Activated T-helper 1 cell treated with anti-CD3 and anti-CD28 coated beads, Interleukin-2, amount 50 U/mL, for 16 hours (primary cell): ENCODE results near the gene USP37.

Experiments
- DNase-seq, 2 donors: peaks; one replicate each; pipeline ENCODE4 v3.0.0-alpha.2; 2020; ENCODE audit warnings: low read depth in 1 of 2, low spot score in 1 of 2

The USP37 gene

GRCh38 chr2:218478544-218478943 is 89.6 kb downstream of the USP37 start:
- no peak for DNase-seq

GRCh38 chr2:218477247-218477646 is 90.9 kb downstream of the USP37 start:
- no peak for DNase-seq

DNA sequence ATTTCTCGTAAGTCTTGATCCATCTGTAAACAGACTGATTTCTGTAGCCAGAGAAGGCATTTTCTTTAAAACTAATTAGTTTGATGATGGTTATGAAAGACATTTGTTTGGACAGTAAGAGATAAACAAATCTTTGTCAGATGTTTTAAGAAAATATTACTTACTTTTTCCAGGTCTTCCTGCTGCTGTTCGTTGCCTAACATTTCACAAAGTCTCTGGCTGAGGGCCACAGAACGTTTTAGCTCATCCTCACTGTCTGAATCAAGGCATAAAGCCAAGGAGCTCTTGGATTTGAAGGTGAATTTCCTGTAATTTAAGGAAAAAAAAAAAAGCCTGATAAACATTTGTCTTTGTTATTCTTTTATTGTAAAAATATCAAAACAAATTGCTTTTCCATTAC is 91.5 kb downstream of the USP37 start:
- no peak for DNase-seq

GRCh38 chr2:218474527-218474926 is 93.6 kb downstream of the USP37 start:
- DNase-seq, result no peak

DNA sequence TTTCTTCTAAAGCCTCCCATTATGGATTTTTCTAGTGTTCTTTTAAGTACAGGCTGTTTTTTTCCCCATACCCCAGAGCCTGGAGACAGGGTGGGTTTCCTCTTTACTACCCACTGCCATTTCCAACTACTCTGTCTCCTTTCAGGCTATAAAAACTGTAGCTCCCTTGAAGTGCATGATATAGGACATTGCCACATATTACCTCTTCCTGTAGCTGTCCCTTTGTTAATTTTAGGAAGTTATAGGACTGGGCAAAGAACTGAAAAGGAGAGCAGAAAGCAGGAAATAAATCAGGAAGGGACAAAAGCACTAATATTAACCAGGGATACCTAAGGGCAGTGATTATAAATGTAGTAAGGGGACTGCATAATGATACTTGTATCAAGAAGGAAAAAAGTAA is 95.2 kb downstream of the USP37 start:
- no peak for DNase-seq

DNA sequence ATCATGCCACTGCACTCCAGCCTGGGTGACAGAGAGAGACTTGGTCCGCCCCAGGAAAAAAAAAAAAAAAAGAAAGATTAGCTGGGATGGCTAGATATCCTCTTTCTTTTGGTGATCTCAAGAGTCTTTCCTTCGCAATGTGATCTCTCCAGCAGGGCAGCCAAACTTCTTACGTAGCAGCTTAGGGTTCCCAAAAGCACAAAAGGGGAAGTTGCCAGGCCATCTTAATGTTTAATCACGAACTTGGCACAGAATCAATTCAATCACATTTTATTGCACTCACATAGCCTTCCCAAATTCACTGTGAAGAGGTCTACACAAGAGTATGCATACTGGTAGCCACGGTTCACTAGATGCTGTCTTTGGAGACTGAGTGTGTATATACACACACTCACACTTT is 96.2 kb downstream of the USP37 start:
- no peak for DNase-seq

DNA sequence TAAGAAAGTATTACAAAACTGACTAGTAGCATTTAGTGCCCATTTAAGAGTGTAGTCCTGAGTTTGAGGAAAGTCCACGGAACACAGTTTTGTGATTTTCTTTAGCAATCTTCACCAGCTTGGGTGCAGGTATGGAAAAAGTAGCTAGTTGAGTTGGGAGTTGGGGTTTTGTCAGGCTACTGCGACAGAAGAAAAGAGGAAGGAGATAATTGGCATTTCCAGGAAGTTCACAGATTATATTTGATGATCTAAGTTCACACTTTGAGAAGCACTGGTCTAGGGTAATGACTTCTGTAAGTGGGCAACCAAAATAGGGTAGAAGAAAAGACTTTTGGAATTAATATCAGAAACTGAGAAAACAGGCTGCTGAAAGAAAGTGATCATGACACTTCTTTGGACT is 97.1 kb downstream of the USP37 start:
- DNase-seq, result no peak

DNA sequence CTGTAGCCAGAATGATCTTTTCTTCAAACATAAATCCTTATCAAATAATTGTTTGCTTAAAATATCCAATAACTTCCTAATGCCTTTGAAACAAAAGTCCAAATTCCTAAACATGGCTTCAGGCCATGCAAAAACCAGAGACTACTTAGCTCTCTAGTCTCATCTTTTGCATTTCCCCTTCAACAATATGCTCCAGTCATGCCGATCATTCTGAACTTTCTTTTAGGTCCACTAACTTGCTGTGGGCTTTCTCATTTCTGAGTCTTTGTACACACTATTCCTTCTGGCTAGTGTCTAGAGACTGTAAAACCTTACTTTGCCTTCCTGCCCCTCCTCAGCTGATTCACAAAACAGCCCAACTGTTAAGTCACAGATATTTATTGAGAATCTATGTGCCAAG is 97.7 kb downstream of the USP37 start:
- DNase-seq, result no peak

DNA sequence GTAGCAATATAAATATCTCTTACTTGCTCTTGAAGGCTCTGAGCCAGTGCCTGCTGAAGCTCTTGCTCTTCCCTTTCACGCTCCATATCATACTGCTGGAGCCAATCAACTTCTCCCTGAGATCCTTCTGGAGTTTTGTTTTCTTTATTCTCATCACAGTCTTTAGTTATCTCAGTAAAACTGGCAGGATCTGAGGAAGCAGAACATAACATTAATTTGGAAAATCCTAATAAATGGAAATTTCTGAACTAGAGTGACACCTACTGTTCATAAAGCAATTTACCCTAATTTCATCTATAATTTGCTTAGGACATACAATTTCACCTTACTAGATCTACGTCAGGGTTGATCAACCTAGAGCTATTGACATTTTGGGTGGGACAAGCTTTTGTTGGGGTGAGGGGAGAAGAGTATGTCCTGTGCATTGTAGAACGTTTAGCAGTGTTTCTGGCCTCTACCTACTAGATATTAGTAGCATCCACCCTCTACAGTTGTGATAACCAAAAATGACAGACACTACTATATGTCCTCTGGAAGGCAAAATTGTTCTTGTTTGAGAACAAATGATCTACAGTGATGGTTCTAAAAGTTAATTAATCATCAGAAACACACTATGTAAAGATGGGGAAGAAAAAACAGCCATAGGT is 102.0 kb downstream of the USP37 start:
- no peak for DNase-seq

DNA sequence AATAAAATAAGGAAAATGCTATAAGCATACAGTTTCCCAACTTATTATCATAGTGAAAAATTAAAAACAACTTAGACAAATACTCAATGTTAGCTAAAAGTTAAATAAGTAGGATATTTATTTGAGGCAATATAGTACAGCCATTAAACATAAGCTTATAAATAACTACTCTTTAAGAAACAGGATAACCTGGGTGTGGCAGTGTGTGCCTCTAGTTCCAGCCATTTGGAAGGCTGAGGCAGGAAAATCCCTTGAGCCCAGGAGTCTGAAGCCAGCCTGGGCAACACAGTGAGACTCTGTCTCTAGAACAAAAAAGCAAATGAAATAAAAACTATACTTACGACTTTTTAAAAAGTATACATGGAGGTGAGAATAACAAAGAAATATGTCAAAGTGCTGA is 109.6 kb downstream of the USP37 start:
- no peak for DNase-seq

- DNase-seq, result no peak
Observed at GRCh38 chr2:218456849-218457248, 111.3 kb downstream of the USP37 start.

DNA sequence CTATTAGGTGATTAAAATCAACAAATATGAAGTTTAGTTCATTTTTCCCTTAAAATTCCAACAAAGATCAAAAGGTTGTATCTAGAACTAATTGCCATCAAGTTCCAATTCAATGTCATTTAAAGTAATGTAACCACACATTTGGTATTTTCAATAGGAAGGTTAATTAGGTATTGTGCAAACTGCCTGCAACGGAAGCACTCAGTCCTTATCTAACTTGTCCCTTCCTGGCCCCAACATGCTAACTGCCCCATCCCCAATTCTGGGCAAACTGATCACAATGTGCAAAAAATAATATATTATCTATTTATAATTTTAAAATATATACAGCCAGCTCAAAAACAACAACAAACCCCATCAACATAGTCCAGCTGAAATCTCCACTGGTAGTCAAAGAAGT is 116.1 kb downstream of the USP37 start:
- no peak for DNase-seq

- DNase-seq, result no peak
Observed at GRCh38 chr2:218448934-218449333, 119.2 kb downstream of the USP37 start.

GRCh38 chr2:218447072-218447471 is 121.1 kb downstream of the USP37 start:
- no peak for DNase-seq

DNA sequence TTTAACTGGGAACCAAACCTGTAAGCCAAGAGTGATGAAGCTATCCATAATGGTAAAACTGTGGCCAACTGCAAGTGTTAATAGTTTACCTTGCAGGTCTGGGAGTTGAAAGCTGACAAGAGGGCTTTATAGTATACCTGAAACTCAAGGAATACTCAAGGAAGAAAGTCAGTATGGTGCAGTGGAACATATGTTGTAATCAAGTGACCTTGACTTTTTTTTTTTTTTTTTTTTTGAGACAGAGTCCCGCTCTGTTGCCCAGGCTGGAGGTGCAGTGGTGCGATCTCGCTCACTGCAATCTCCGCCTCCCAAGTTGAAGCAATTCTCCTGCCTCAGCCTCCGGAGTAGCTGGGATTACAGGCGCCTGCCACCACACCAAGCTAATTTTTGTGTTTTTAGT is 121.6 kb downstream of the USP37 start:
- DNase-seq, result no peak

DNA sequence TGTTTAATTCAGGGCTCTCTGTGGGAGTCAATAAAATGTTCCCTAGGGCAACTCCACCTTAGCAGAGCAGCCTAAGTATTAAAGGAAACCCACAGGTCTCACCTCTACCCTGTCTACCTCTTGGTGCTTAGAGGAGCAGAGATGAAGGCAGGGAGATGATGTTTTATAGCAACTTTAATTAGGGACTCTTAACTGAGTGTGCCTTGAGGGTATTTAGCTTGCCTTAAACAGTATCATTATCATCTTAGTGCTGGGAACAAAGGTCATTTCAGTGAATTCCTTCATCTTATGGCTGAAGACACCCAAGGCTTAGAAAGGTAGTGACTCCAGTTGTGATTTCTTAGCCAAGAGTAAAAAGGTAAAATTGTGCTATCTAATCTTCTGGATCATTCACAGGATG is 122.5 kb downstream of the USP37 start:
- DNase-seq, result no peak

GRCh38 chr2:218444692-218445357 is 123.3 kb downstream of the USP37 start:
- no peak for DNase-seq

DNA sequence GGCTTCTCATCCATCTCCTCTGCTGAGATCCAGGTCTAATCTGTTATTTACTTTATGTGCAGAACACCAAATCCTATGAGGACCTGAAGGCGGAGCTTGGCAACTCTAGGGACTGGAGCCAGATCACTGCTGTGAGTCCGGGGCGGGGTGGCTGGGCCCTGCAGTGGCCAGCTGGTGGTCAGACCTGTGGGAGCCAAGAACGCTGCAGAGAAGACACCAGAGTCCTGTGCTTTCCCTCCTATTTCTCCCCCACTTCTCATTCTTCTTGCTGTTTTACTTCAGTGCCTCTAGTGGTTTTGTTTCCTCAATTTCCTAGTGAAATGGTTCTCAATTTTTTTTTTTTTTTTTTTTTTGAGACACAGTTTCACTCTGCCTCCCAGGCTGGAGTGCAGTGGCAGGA is 129.6 kb downstream of the USP37 start:
- no peak for DNase-seq

GRCh38 chr2:218437969-218438368 is 130.2 kb downstream of the USP37 start:
- DNase-seq, result no peak

- DNase-seq, result no peak
Observed at GRCh38 chr2:218436992-218437391, 131.2 kb downstream of the USP37 start.

DNA sequence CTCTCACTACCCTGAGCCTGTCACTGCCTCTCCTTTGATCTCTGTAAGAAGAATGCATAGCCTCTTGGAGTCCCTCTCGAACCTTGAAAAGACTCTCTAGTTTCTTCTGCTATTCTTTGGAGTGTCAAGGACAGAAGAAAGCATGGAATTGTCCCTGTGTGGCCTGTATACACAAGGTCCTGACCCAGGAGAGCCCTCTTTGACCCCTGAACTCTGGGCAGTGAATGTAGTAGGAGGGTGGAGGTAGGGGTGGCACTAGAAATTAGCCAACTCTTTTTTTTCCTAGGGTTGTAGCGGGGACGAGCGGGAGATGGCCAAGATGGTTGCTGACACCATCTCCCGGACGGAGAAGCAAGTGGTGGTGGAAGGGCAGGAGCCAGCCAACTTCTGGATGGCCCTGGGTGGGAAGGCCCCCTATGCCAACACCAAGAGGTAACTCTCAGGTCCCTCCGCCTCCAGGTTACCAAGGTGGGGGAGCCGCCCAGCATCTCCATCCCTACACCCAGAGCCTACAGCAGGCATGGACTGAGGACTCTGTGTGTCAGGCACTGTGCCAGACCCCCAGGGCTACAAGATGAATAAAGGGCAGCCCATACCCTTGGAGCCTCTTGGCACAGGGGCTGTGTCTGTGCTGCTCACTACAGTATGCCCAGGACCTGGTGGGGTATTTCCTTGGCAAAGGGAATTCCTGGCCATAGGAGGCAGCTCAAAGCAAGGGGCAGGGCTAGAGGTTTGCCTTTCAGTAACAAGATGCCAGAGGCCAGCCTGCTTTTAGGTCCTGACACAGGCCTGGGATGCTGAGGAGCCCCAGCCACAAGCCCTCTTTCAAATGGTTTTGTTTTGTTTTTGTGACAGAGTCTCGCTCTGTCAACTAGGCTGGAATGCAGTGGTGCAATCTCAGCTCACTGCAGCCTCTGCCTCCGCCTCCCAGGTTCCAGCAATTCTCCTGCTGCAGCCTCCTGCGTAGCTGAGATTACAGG is 132.9 kb downstream of the USP37 start:
- no peak for DNase-seq

- DNase-seq, result no peak
Observed at GRCh38 chr2:218434456-218434855, 133.7 kb downstream of the USP37 start.
